EH (cell line): Measurements from ENCODE around the gene APAF1.

Source experiments
- DNase-seq: peaks from one replicate; pipeline ENCODE4 v3.0.0-alpha.2; 2015; ENCODE audit warnings: low read depth

The APAF1 gene

GRCh38 chr12:98763656-98764055, 118.6 kb downstream of the APAF1 start:
- DNase-seq, result no peak

GRCh38 chr12:98767248-98767647, 122.2 kb downstream of the APAF1 start:
- no peak for DNase-seq

- DNase-seq, result no peak
Measured at GRCh38 chr12:98769068-98769467, 124.0 kb downstream of the APAF1 start.

GRCh38 chr12:98770230-98770629, 125.1 kb downstream of the APAF1 start:
- no peak for DNase-seq

GRCh38 chr12:98771811-98772752, 127.0 kb downstream of the APAF1 start:
- no peak for DNase-seq

- DNase-seq, result no peak
Measured at GRCh38 chr12:98772818-98773217, 127.7 kb downstream of the APAF1 start.

- peak; percentile 52 for DNase-seq
Measured at GRCh38 chr12:98780261-98780660, 135.2 kb downstream of the APAF1 start.

GRCh38 chr12:98783420-98783819, 138.3 kb downstream of the APAF1 start:
- no peak for DNase-seq
